H1 (cell line): ENCODE data around the gene LPAR2. TPM values are rescaled to one million over a fixed set of nuclear protein-coding genes. Genes with fewer than 3 reads are reported as not detected.
"Not testable (repeated sequence)": the region's sequence is repeated elsewhere in the genome, so short reads cannot be mapped to it uniquely, and the experiment has no call there.

Source experiments
- CTCF ChIA-PET: fragments of 300-600 bp; sonication (Branson Sonifier 250); formaldehyde crosslinking; loops from one replicate; lab custom pipeline; 2021; ENCODE audit not compliant: partially characterized antibody; lab: Charles Lee
- POLR2A ChIA-PET: fragments of 300-600 bp; sonication (Branson Sonifier 250); formaldehyde crosslinking; loops from one replicate; lab custom pipeline; 2021; ENCODE audit warnings: inconsistent platforms; ENCODE audit not compliant: partially characterized antibody; lab: Charles Lee
- DNase-seq, 2 experiments: peaks; one replicate each; pipeline versions ENCODE4 v3.0.0 to v3.0.0-alpha.2; 2010 to 2022; ENCODE audit warnings: low spot score in 2 of 2, low read depth in 1 of 2, mixed read lengths in 1 of 2
- FAIRE-seq: peaks from 2 replicates; lab custom pipeline; 2011; peaks lifted over from hg19 to GRCh38; lab: Jason Lieb, UNC
- H2AFZ ChIP-seq: 2 replicates; pipeline ENCODE4 v1.8.1; 2012; ENCODE audit warnings: low read length, inconsistent platforms
- H2AK5ac ChIP-seq: 2 replicates; pipeline ENCODE4 v1.6.1; 2013; ENCODE audit warnings: low read depth, low read length
- H2BK120ac ChIP-seq: replicated peaks from 2 replicates; pipeline ENCODE3; 2013; ENCODE audit warnings: low read depth, low read length, inconsistent platforms
- H2BK12ac ChIP-seq: 2 replicates; pipeline ENCODE4 v1.6.1; 2013; ENCODE audit warnings: low read depth, low read length
- H2BK15ac ChIP-seq: 2 replicates; pipeline ENCODE4 v1.6.1; 2013; ENCODE audit warnings: low read length
- H2BK20ac ChIP-seq: 2 replicates; pipeline ENCODE4 v1.6.1; 2013; ENCODE audit warnings: low read length
- H2BK5ac ChIP-seq: 2 replicates; pipeline ENCODE4 v1.6.1; 2013; ENCODE audit warnings: low read depth, low read length
- H3K14ac ChIP-seq: 2 replicates; pipeline ENCODE4 v1.6.1; 2013; ENCODE audit warnings: inconsistent platforms; ENCODE audit not compliant: insufficient read length
- H3K18ac ChIP-seq: 2 replicates; pipeline ENCODE4 v1.6.1; 2013; ENCODE audit warnings: low read length; ENCODE audit errors: extremely low read depth
- H3K23ac ChIP-seq: 2 replicates; pipeline ENCODE4 v1.6.1; 2013; ENCODE audit warnings: inconsistent platforms; ENCODE audit not compliant: insufficient read length
- H3K23me2 ChIP-seq: 2 replicates; pipeline ENCODE4 v1.6.1; 2013; ENCODE audit warnings: low read depth, low read length
- H3K27ac ChIP-seq: 2 replicates; pipeline ENCODE4 v1.6.1; 2011; ENCODE audit warnings: low read depth, low read length, inconsistent platforms
- H3K27me3 ChIP-seq, 4 experiments: replicated peaks in 1 of 4; 1 replicate in 1 of 4; 2 replicates in 3 of 4; pipeline versions ENCODE4 v1.6.1 to v1.8.1; 2011 to 2013; ENCODE audit warnings: low read length in 3 of 4, mild to moderate bottlenecking in 3 of 4, inconsistent platforms in 2 of 4, mixed read lengths in 2 of 4, moderate library complexity in 1 of 4; ENCODE audit not compliant: control insufficient read depth in 3 of 4, insufficient read depth in 3 of 4; ENCODE audit errors: extremely low read depth in 1 of 4
- H3K36me3 ChIP-seq, 4 experiments: 2 replicates each; pipeline versions ENCODE4 v1.6.1 to v1.8.1; 2011 to 2013; ENCODE audit warnings: mild to moderate bottlenecking in 4 of 4, low read length in 3 of 4, moderate library complexity in 2 of 4, control low read depth in 1 of 4, inconsistent platforms in 1 of 4; ENCODE audit not compliant: insufficient read depth in 4 of 4, control insufficient read depth in 2 of 4
- H3K4ac ChIP-seq: replicated peaks from 2 replicates; pipeline ENCODE3; 2013; ENCODE audit warnings: low read length, low read depth, mixed read lengths, inconsistent platforms; ENCODE audit not compliant: insufficient read length
- H3K4me1 ChIP-seq, 4 experiments: replicated peaks in 1 of 4; 1 replicate in 1 of 4; 2 replicates in 3 of 4; pipeline versions ENCODE4 v1.6.1 to v1.8.1; 2011 to 2013; ENCODE audit warnings: low read length in 3 of 4, inconsistent platforms in 2 of 4, mixed read lengths in 1 of 4; ENCODE audit not compliant: insufficient read depth in 4 of 4, control insufficient read depth in 3 of 4
- H3K4me2 ChIP-seq, 2 experiments: 2 replicates each; pipeline versions ENCODE4 v1.6.1 to v1.8.1; 2011 to 2013; ENCODE audit warnings: low read depth in 2 of 2, low read length in 2 of 2, control low read depth in 1 of 2, inconsistent platforms in 1 of 2, mild to moderate bottlenecking in 1 of 2; ENCODE audit not compliant: insufficient read depth in 1 of 2
- H3K4me3 ChIP-seq, 4 experiments: fragments of 200-600, 300-600 bp in 1 of 4; sonication (generic), shearing (Covaris generic), sonication (Bioruptor Twin) in 1 of 4; 2 replicates each; pipeline versions ENCODE4 v1.5.1 to v1.8.1; 2011 to 2016; ENCODE audit warnings: low read length in 4 of 4, low read depth in 3 of 4, control low read depth in 2 of 4, inconsistent platforms in 2 of 4, mild to moderate bottlenecking in 2 of 4, mixed read lengths in 1 of 4, moderate library complexity in 1 of 4; ENCODE audit not compliant: insufficient read depth in 2 of 4; ENCODE audit errors: extremely low read depth in 1 of 4
- H3K56ac ChIP-seq: replicated peaks from 2 replicates; pipeline ENCODE3; 2013; ENCODE audit warnings: low read depth, mild to moderate bottlenecking, mixed read lengths, low read length, inconsistent platforms; ENCODE audit not compliant: insufficient read length
- H3K79me1 ChIP-seq: 2 replicates; pipeline ENCODE4 v1.6.1; 2013; ENCODE audit warnings: low read depth, low read length, control low read depth
- H3K79me2 ChIP-seq, 2 experiments: 2 replicates each; pipeline versions ENCODE4 v1.6.1 to v1.8.1; 2012 to 2013; ENCODE audit warnings: low read length in 2 of 2, mild to moderate bottlenecking in 2 of 2, inconsistent platforms in 1 of 2; ENCODE audit not compliant: insufficient read depth in 2 of 2, control insufficient read depth in 1 of 2
- H3K9ac ChIP-seq, 4 experiments: replicated peaks in 1 of 4; 1 replicate in 1 of 4; 2 replicates in 3 of 4; pipeline versions ENCODE4 v1.6.1 to v1.8.1; 2011 to 2013; ENCODE audit warnings: low read depth in 3 of 4, low read length in 3 of 4, control low read depth in 2 of 4, mild to moderate bottlenecking in 2 of 4, moderate library complexity in 2 of 4, inconsistent platforms in 1 of 4; ENCODE audit errors: extremely low read depth in 1 of 4
- H3K9me3 ChIP-seq, 2 experiments: 2 replicates each; pipeline versions ENCODE4 v1.6.1 to v1.8.1; 2012 to 2013; ENCODE audit warnings: mild to moderate bottlenecking in 2 of 2, moderate library complexity in 2 of 2, control low read depth in 1 of 2, inconsistent platforms in 1 of 2, low read depth in 1 of 2, low read length in 1 of 2, mixed read lengths in 1 of 2; ENCODE audit not compliant: insufficient read depth in 2 of 2
- H4K20me1 ChIP-seq, 2 experiments: replicated peaks in 1 of 2; 2 replicates each; pipeline versions ENCODE3 to v1.8.1; 2011 to 2013; ENCODE audit warnings: inconsistent platforms in 2 of 2, low read length in 2 of 2, mild to moderate bottlenecking in 1 of 2; ENCODE audit not compliant: insufficient read depth in 2 of 2, control insufficient read depth in 1 of 2
- H4K5ac ChIP-seq: 2 replicates; pipeline ENCODE4 v1.6.1; 2013; ENCODE audit warnings: low read length, low read depth, mixed read lengths, inconsistent platforms; ENCODE audit not compliant: insufficient read length
- H4K8ac ChIP-seq: 2 replicates; pipeline ENCODE4 v1.8.0; 2013; ENCODE audit warnings: mild to moderate bottlenecking, moderate library complexity, low read length, inconsistent platforms; ENCODE audit not compliant: insufficient read depth; ENCODE audit errors: extremely low read depth
- H4K91ac ChIP-seq: replicated peaks from 2 replicates; pipeline ENCODE3; 2013; ENCODE audit warnings: low read length, mixed read lengths, inconsistent platforms; ENCODE audit not compliant: insufficient read length
- WGBS, 2 experiments: shearing (Covaris generic) in 1 of 2; methylation state at CpG; one replicate each; pipeline versions ENCODE4 v1.1.6 to v1.1.7; 2013 to 2015; ENCODE audit warnings: low lambda C conversion rate in 2 of 2, mixed read lengths in 2 of 2, inconsistent platforms in 1 of 2, low coverage in 1 of 2, missing lambda C conversion rate in 1 of 2; ENCODE audit not compliant: insufficient replicate concordance in 2 of 2, insufficient coverage in 1 of 2, insufficient read length in 1 of 2; ENCODE audit errors: extremely low coverage in 1 of 2, missing lambda C conversion rate in 1 of 2; 5-methylcytosine and 5-hydroxymethylcytosine counted together
- polyA plus RNA-seq, 7 experiments: library from polyadenylated mRNA; depleted of rRNA in 3 of 7; stranded (reverse) in 5 of 7; unstranded in 2 of 7; fragments of >200 nt in 5 of 7; fragments of 200-250 nt in 2 of 7; gene quantifications; 1 replicate in 5 of 7; 2 replicates in 1 of 7; 4 replicates in 1 of 7; pipeline versions ENCODE4 v1.2.1 to v1.2.3, GENCODE V29; 2011 to 2013; ENCODE audit warnings: missing spikeins in 2 of 7, mixed read lengths in 2 of 7
- total RNA-seq: library from RNA; stranded (reverse); fragmentation: NEBNext Ultra II Directional; extraction: Animal tissue kit (Norgen Biotek cat#: 25700); gene quantifications from 2 replicates; pipeline ENCODE4 v1.2.1, GENCODE V29; 2021

The LPAR2 gene
- total and polyA plus RNA-seq, 2 of the 8 experiments (the other 6 are each of a cell fraction or from before 2014, with no cell fraction given) = 47.6 to 70.2 TPM

DNA sequence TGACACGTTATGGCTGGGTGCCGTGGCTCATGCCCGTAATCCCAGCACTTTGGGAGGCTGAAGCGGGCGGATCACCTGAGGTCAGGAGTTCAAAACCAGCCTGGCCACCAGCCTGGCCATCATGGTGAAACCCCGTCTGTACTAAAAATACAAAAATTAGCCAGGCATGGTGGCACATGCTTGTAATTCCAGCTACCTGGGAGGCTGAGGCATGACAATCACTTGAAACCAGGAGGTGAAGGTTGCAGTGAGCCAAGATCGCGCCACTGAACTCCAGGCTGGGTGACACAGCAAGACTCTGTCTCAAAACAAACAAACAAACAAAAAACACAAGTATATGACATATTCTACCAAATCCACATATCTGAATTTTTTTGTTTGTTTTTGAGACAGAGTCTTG is 21.3 kb downstream of the LPAR2 start:
- WGBS, 2 experiments = 94% methylated on average over 8 of the region's 8 CpGs; no CpG with 5 or more reads in 1 of the 2 experiments
- H3K79me1 ChIP-seq, H3K56ac ChIP-seq, H2BK5ac ChIP-seq, H4K91ac ChIP-seq, H3K36me3 ChIP-seq, POLR2A ChIA-PET, H3K4me3 ChIP-seq, H4K5ac ChIP-seq, H3K23ac ChIP-seq, H3K9ac ChIP-seq, H2BK12ac ChIP-seq, H3K4ac ChIP-seq, H3K14ac ChIP-seq, H2AFZ ChIP-seq, H3K18ac ChIP-seq, FAIRE-seq, H2BK20ac ChIP-seq, H3K27ac ChIP-seq, H3K27me3 ChIP-seq, H3K23me2 ChIP-seq, H3K79me2 ChIP-seq, H2BK15ac ChIP-seq, H2BK120ac ChIP-seq, H4K8ac ChIP-seq, H2AK5ac ChIP-seq, H3K9me3 ChIP-seq, H3K4me2 ChIP-seq, H4K20me1 ChIP-seq, DNase-seq: not testable (repeated sequence)
- peaks cover 2 to 10% (median 4%) of the 10 kb centered on the region in 4 experiments; a peak in 6 of 7 replicates for H3K4me1 ChIP-seq
- CTCF ChIA-PET = interaction anchor here (1.3 to 1.6 kb wide), 2 partner anchors 32 to 75 kb away, joined by 4 read pairs; no protein-coding TSS in a partner anchor
